Esophagus squamous epithelium (tissue), 4 donors: ENCODE results near the gene ZNF253.

Experiments
- POLR2A ChIP-seq, 4 donors: fragments of 450-650 bp; IDR thresholded peaks; one replicate each; pipeline ENCODE4 v1.6.1; 2017; ENCODE audit warnings: antibody characterized with exemption in 4 of 4, mild to moderate bottlenecking in 4 of 4, moderate library complexity in 3 of 4
- TF ChIP-seq, protein P1 (sequence below), 6 experiments: fragments of 450-650 bp in 4 of 6; fragments of 200-600 bp in 2 of 6; sonication (generic) in 2 of 6; IDR thresholded peaks; one replicate each; pipeline ENCODE4 v1.5.1; 2016 to 2019; ENCODE audit warnings: antibody characterized with exemption in 6 of 6, mild to moderate bottlenecking in 4 of 6, moderate library complexity in 4 of 6

DNA sequence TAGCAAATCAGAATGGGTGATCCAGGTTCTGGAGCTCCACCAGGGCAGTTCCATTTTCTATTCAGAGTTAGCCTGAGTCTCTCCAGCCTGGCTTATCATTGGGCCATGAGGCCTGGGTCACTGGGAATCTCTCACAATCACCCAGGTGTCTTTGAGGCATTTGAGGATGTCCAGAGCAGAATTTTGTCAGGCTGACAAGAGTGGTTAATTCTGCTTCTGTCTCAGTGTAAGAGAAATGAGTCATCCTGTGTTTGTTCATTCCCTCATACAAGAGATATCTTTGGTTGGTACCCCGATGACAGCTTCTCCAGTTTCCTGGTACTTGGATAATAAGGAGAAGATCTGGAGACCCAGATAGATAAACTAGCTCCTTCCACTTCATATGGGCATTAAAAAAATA, 45.5 kb downstream of the ZNF253 start:
- TF ChIP-seq, protein P1, sequence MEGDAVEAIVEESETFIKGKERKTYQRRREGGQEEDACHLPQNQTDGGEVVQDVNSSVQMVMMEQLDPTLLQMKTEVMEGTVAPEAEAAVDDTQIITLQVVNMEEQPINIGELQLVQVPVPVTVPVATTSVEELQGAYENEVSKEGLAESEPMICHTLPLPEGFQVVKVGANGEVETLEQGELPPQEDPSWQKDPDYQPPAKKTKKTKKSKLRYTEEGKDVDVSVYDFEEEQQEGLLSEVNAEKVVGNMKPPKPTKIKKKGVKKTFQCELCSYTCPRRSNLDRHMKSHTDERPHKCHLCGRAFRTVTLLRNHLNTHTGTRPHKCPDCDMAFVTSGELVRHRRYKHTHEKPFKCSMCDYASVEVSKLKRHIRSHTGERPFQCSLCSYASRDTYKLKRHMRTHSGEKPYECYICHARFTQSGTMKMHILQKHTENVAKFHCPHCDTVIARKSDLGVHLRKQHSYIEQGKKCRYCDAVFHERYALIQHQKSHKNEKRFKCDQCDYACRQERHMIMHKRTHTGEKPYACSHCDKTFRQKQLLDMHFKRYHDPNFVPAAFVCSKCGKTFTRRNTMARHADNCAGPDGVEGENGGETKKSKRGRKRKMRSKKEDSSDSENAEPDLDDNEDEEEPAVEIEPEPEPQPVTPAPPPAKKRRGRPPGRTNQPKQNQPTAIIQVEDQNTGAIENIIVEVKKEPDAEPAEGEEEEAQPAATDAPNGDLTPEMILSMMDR (IDR thresholded peaks at IDR 0.05): no peak
- TF ChIP-seq POLR2A (IDR thresholded peaks at IDR 0.05): no peak
